Gastrocnemius medialis (tissue), 4 donors: ENCODE measurements around the gene FGFR3. TPM values are rescaled to one million over a fixed set of nuclear protein-coding genes. Genes with fewer than 3 reads are reported as not detected.

Experiments used
- ATAC-seq, 2 donors: fragments of 150-250 bp; one replicate each; pipeline ENCODE4 v1.9.1; 2016
- DNase-seq, 2 donors: peaks; one replicate each; pipeline ENCODE4 v3.0.0-alpha.2; 2019
- H3K27ac ChIP-seq, 4 donors: fragments of 200-600 bp; sonication (generic); 1 replicate in 1 of 4; 2 replicates in 3 of 4; pipeline ENCODE4 v1.5.1; 2016 to 2018; ENCODE audit warnings: mild to moderate bottlenecking in 2 of 4, moderate library complexity in 1 of 4
- H3K27me3 ChIP-seq, 3 donors: fragments of 200-600 bp; sonication (generic) in 2 of 3; 1 replicate in 1 of 3; 2 replicates in 2 of 3; pipeline versions ENCODE4 v1.5.1 to v1.6.0; 2016 to 2019; ENCODE audit warnings: mild to moderate bottlenecking in 1 of 3, moderate library complexity in 1 of 3
- H3K36me3 ChIP-seq, 2 donors: fragments of 200-600 bp; sonication (generic) in 1 of 2; one replicate each; pipeline ENCODE4 v1.5.1; 2017 to 2018
- H3K4me1 ChIP-seq, 2 donors: fragments of 200-600 bp; sonication (generic) in 1 of 2; one replicate each; pipeline ENCODE4 v1.5.1; 2016 to 2017; ENCODE audit warnings: mild to moderate bottlenecking in 2 of 2
- H3K4me3 ChIP-seq, 4 donors: fragments of 200-600 bp; sonication (generic) in 3 of 4; 1 replicate in 1 of 4; 2 replicates in 3 of 4; pipeline ENCODE4 v1.5.1; 2016 to 2019; ENCODE audit warnings: mild to moderate bottlenecking in 2 of 4
- H3K9me3 ChIP-seq, 3 donors: fragments of 200-600 bp; sonication (generic) in 2 of 3; 1 replicate in 1 of 3; 2 replicates in 2 of 3; pipeline ENCODE4 v1.5.1; 2016 to 2019
- POLR2A ChIP-seq, 2 donors: fragments of 450-650 bp; IDR thresholded peaks; one replicate each; pipeline ENCODE4 v1.6.1; 2017; ENCODE audit warnings: antibody characterized with exemption in 2 of 2, mild to moderate bottlenecking in 2 of 2, moderate library complexity in 2 of 2
- in situ Hi-C, 4 donors: fragments of 200-750 bp; cut with MboI; loops; one replicate each; pipeline versions ENCODE4 v1.15.0 to v1.8.0; 2017; ENCODE audit warnings: low sequenced_read_pairs in 4 of 4
- intact Hi-C: fragments of 100-400 bp; cut with DNase I; formaldehyde crosslinking; loops from one replicate; pipeline ENCODE4 v1.15.1; 2023; ENCODE audit warnings: low total_unique reads
- total RNA-seq, 4 donors: library from RNA; depleted of rRNA; stranded (reverse); fragments of >200 nt; gene quantifications; one replicate each; pipeline versions ENCODE4 v1.1.0 to v1.2.3, GENCODE V29; 2016
- TF ChIP-seq, protein P1 (sequence below), 5 experiments: fragments of 450-650 bp in 3 of 5; fragments of 200-600 bp in 2 of 5; sonication (generic) in 2 of 5; IDR thresholded peaks in 4 of 5; conservative IDR thresholded peaks in 1 of 5; 1 replicate in 4 of 5; 2 replicates in 1 of 5; pipeline ENCODE4 v1.5.1; 2016 to 2019; ENCODE audit warnings: antibody characterized with exemption in 5 of 5, mild to moderate bottlenecking in 3 of 5, moderate library complexity in 3 of 5

FGFR3 gene
- total RNA-seq, 4 donors from 2014 or later, result 0.15 to 0.51 (median 0.18) TPM; not detected in 1

DNA sequence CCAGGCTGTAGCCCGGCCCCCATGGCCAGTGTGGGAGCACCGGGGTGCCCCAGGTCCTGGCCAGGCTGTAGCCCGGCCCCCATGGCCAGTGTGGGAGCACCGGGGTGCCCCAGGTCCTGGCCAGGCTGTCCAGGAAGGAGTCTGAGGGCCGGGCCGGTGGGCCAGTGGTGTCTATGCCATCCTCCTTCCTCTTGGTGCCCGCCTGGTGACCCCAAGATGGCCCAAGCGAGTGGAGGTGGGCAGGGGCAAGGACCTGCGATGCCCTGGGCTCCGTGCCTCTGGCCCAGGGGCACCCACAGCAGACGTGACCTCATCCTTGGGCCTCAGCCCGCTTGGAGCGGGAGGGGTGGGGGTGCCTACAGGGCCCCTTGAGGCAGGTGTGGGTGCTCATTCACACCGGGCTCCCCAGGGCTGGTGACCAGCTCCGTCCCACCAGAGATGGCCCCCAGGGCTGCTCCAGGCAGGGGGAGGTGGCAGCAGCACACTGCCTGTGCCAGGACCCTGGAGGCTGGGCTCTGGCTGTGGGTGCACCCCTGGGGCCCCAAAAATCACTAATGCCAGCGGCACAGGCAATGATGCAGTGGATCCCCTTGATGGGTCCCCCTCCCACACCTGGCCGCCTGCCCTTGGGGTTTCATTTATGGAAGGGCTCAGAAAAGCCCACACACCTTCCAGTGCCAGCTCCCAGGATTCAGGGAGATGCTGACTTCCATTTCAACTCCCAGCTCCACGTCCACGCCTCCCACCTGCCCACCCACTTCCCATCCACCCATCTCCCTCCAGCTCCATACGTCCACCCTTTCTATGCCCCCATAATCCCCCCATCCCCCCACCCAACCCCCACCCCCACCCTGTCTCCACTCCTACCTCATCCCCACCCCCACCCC, 36.0 kb upstream of the FGFR3 start:
- no peak for TF ChIP-seq POLR2A (IDR thresholded peaks at IDR 0.05)
- TF ChIP-seq, protein P1, sequence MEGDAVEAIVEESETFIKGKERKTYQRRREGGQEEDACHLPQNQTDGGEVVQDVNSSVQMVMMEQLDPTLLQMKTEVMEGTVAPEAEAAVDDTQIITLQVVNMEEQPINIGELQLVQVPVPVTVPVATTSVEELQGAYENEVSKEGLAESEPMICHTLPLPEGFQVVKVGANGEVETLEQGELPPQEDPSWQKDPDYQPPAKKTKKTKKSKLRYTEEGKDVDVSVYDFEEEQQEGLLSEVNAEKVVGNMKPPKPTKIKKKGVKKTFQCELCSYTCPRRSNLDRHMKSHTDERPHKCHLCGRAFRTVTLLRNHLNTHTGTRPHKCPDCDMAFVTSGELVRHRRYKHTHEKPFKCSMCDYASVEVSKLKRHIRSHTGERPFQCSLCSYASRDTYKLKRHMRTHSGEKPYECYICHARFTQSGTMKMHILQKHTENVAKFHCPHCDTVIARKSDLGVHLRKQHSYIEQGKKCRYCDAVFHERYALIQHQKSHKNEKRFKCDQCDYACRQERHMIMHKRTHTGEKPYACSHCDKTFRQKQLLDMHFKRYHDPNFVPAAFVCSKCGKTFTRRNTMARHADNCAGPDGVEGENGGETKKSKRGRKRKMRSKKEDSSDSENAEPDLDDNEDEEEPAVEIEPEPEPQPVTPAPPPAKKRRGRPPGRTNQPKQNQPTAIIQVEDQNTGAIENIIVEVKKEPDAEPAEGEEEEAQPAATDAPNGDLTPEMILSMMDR (IDR thresholded peaks at IDR 0.05 in 4 of 5, conservative IDR thresholded peaks at IDR 0.05 in 1 of 5), result no peak
- H3K9me3 ChIP-seq, result no peaks in the 10 kb centered on the region
- H3K27me3 ChIP-seq, result peaks cover 0 to 2% (median 0%) of the 10 kb centered on the region in 3 donors
- intact Hi-C loops (no loop called here), in situ Hi-C loops (no loop called here)
- H3K36me3 ChIP-seq, result no peaks in the 10 kb centered on the region
- ATAC-seq, result no peak
- H3K4me1 ChIP-seq, result no peaks in the 10 kb centered on the region
- H3K27ac ChIP-seq, result no peak overlapping the region
- DNase-seq, result no peak
- no peak overlapping the region for H3K4me3 ChIP-seq

DNA sequence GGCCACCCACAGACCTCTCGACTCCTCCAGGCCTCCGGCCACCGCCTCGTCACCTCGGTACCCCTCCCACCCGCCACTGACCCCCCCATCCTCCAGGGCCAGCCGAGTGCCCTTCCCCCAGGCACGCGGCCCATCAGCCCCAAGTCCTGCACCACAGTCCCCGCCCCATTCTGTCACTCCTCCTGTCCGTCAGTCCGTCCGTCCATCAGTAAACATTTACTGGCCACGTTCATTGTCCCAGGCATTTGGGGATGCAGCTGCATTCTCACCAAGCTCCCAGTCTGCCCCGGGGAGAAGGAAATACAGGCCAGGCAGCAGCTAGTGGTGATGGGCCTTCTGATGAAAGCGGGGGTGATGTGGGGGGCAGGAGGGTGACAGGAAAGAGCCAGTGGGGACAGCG, 35.3 kb upstream of the FGFR3 start:
- DNase-seq, result no peak
- Histone ChIP-seq H3K27ac (no peak overlapping the region), H3K36me3 (no peaks in the 10 kb centered on the region), H3K27me3 (peaks cover 0 to 7% (median 0%) of the 10 kb centered on the region in 3 donors), H3K4me1 (no peaks in the 10 kb centered on the region), H3K9me3 (no peaks in the 10 kb centered on the region), H3K4me3 (no peak overlapping the region)
- ATAC-seq, result no peak
- intact Hi-C loops (no loop called here), in situ Hi-C loops (no loop called here)
- no peak for TF ChIP-seq POLR2A (IDR thresholded peaks at IDR 0.05)
- TF ChIP-seq, protein P1 (IDR thresholded peaks at IDR 0.05 in 4 of 5, conservative IDR thresholded peaks at IDR 0.05 in 1 of 5), result no peak

DNA sequence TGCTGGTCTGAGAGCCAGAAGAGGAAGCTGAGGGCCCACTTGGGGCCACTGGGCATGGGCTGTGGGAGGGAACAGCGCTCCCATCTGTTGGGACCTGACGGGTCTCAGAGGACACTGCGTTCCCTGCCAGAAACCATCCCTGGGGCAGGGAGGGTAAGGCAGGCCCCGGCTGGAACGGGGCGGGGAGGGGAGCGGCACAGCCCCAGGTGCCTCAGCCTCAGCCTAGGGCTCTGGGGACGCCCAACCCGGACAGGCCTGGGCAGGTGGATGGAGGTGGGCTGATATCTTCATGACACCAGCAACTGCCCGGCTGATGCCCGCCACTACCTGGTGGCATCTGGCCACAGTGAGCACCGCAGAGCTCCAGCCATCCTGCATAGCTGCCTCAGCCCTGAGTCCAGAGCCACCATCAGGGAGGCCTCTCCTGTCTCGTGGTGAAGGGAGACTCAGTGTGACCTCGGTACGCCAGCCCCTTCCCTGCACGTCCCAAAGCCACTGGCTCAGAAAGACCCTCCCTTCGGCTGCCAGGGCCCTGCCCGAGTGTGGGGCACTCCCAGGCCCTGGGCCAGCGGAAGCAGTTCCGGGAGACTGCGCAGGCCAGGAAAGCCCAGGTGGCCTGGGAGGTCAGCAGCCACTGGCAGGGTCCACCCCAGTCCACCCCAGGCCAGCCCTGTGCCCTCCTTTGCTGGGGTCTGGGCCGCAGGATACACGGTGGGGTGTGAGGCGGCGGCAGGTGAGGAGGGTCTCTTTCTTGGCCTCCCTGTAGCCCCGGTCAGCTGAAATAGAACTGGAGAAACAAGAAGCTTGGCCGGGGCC, 34.6 kb upstream of the FGFR3 start:
- Histone ChIP-seq H3K27ac (no peak overlapping the region), H3K36me3 (no peaks in the 10 kb centered on the region), H3K4me1 (peaks cover 0 to 3% of the 10 kb centered on the region in 2 donors), H3K27me3 (peaks cover 0 to 7% (median 0%) of the 10 kb centered on the region in 3 donors), H3K4me3 (no peak overlapping the region), H3K9me3 (no peaks in the 10 kb centered on the region)
- TF ChIP-seq, protein P1 (IDR thresholded peaks at IDR 0.05 in 4 of 5, conservative IDR thresholded peaks at IDR 0.05 in 1 of 5), result no peak
- TF ChIP-seq POLR2A (IDR thresholded peaks at IDR 0.05), result no peak
- intact Hi-C loops (no loop called here), in situ Hi-C loops (no loop called here)
- ATAC-seq (no peak), DNase-seq (no peak)

DNA sequence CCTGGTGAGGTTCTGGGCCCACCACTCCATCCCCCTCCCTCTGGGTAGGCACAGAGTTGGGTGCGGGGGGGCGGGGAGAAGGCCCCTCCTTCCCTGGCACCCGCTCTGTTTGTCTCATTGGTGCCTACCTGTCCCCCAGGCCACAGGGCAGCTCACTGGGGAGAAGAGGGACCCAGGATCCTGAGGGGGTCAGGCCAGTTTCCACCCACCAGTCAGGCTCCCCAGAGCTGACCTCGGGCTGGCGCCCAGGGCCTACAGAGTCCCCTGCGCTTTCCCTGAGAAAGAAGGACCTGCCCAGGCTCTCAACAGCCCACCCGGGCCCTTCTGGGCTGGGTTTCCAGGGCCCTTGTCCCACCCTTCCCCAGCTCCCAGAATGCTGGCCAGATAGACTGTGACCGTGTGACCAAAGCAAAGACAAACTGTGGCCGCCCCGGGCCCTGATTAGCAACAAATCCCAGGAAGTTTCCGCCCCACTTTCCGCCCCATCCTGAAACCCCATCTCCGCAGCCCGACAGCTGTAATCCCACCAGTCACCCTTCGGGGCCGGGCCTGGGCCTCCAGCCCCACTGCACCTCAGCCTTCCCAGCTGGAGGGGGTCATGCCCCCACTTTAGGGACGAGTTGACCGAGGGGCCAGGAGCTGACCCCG, 33.8 kb upstream of the FGFR3 start:
- H3K27me3 ChIP-seq, result peaks cover 0 to 7% (median 0%) of the 10 kb centered on the region in 3 donors
- peaks cover 0 to 7% of the 10 kb centered on the region in 2 donors for H3K4me1 ChIP-seq
- no peak for TF ChIP-seq POLR2A (IDR thresholded peaks at IDR 0.05)
- TF ChIP-seq, protein P1 (IDR thresholded peaks at IDR 0.05 in 4 of 5, conservative IDR thresholded peaks at IDR 0.05 in 1 of 5), result no peak
- H3K27ac ChIP-seq, result no peak overlapping the region
- no peaks in the 10 kb centered on the region for H3K36me3 ChIP-seq
- DNase-seq (no peak), ATAC-seq (no peak)
- no peaks in the 10 kb centered on the region for H3K9me3 ChIP-seq
- in situ Hi-C loops, result no loop called here
- no peak overlapping the region for H3K4me3 ChIP-seq
- intact Hi-C loops, result no loop called here
